ENCODE measurements around the gene MUC5B. TPM values are rescaled to one million over a fixed set of nuclear protein-coding genes. Genes with fewer than 3 reads are reported as not detected.

The MUC5B gene
- total RNA-seq, 2 donors from 2014 or later = 0.18 to 17.3 TPM

DNA sequence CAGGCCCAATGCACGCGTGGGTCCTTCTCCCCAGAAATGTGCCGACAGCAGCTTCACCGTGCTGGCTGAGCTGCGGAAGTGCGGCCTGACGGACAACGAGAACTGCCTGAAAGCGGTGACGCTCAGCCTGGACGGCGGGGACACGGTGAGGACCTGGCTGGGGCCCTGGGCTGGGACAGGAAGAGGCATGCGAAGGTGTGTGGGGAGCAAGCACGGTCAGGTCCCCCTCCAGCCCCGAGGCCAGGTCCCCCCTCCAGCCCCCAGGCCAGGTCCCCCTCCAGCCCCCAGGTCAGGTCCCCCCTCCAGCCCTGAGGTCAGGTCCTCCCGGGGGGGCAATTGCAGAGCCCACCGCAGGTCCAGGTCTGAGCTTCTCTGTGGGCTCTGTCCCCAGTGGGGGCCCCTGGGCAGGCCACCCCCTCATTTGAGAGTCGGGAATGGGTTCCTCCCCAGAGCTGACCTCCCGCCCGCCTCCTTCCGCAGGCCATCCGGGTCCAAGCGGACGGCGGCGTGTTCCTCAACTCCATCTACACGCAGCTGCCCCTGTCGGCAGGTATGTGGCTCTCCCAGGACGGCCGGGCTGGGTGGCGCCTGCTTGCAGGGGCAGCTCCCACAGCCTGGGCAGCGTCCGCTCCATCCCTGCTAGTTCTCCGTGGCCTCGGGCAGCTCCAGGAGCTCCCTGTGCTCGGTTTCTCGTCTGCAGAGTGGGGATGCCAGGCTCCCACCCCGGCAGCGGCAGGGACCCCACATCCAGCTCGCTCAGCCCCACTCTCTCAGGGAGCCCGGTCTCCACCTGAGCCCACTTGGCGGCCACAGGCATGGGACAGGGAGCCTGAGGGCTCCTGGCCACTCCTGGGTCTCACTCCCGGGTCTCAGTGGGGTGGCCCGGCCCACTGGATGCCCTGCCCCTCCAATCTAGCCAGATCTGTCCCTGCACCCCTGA is 7.9 kb downstream of the MUC5B start:
- H3K4me1 ChIP-seq (replicated peaks) = no peaks in the 10 kb centered on the region
- no peak for DNase-seq (ENCODE audit: low spot score)
- H3K27ac ChIP-seq = no peak overlapping the region
- H3K4me3 ChIP-seq = no peak overlapping the region
- no peaks in the 10 kb centered on the region for H3K36me3 ChIP-seq
- H3K27me3 ChIP-seq (replicated peaks; ENCODE audit: insufficient read depth) = peaks cover 15% of the 10 kb centered on the region
- intact Hi-C loops (cut with DNase I) = no loop called here
- H3K9me3 ChIP-seq = no peaks in the 10 kb centered on the region
- WGBS = 67% methylated on average over 44 of the region's 45 CpGs
- no peak for TF ChIP-seq POLR2A (IDR thresholded peaks at IDR 0.05)
- TF ChIP-seq POLR2AphosphoS5 (IDR thresholded peaks at IDR 0.05) = no peak
- TF ChIP-seq, protein P1, sequence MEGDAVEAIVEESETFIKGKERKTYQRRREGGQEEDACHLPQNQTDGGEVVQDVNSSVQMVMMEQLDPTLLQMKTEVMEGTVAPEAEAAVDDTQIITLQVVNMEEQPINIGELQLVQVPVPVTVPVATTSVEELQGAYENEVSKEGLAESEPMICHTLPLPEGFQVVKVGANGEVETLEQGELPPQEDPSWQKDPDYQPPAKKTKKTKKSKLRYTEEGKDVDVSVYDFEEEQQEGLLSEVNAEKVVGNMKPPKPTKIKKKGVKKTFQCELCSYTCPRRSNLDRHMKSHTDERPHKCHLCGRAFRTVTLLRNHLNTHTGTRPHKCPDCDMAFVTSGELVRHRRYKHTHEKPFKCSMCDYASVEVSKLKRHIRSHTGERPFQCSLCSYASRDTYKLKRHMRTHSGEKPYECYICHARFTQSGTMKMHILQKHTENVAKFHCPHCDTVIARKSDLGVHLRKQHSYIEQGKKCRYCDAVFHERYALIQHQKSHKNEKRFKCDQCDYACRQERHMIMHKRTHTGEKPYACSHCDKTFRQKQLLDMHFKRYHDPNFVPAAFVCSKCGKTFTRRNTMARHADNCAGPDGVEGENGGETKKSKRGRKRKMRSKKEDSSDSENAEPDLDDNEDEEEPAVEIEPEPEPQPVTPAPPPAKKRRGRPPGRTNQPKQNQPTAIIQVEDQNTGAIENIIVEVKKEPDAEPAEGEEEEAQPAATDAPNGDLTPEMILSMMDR (IDR thresholded peaks at IDR 0.05) = peak in 1 of 4 experiments; percentile 25

DNA sequence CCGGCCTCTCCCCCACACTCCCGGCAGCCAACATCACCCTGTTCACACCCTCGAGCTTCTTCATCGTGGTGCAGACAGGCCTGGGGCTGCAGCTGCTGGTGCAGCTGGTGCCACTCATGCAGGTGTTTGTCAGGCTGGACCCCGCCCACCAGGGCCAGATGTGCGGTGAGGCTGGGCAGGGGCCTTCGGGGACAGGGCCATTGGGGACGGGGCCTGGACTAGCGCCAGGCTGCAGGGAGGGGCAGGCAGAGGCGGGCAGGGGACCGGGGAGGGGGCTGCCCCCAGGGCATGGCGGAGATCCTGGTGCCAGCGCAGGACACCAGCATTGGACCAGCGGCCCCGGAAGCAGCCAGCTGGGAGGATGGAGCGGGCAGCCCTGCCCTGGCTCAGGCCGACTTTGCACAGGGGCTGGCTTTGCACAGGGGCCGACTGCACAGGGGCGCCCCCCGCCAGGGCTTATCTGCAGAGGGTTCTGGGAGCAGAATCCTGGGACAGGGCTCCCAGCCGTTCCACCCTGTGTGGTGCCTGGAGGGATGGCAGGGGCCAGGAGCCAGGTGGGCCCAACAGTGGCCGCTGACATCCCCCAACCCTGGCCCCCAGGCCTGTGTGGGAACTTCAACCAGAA is 8.6 kb downstream of the MUC5B start:
- Histone ChIP-seq H3K27me3 (replicated peaks; ENCODE audit: insufficient read depth) (peaks cover 15% of the 10 kb centered on the region), H3K36me3 (no peaks in the 10 kb centered on the region), H3K4me3 (no peak overlapping the region), H3K27ac (no peak overlapping the region), H3K4me1 (replicated peaks) (no peaks in the 10 kb centered on the region), H3K9me3 (no peaks in the 10 kb centered on the region)
- WGBS = 56% methylated on average over 19 of the region's 22 CpGs
- TF ChIP-seq, protein P1 (IDR thresholded peaks at IDR 0.05) = no peak
- TF ChIP-seq POLR2A (IDR thresholded peaks at IDR 0.05) (no peak), POLR2AphosphoS5 (IDR thresholded peaks at IDR 0.05) (no peak)
- no peak for DNase-seq (ENCODE audit: low spot score)
- intact Hi-C loops (cut with DNase I) = no loop called here

DNA sequence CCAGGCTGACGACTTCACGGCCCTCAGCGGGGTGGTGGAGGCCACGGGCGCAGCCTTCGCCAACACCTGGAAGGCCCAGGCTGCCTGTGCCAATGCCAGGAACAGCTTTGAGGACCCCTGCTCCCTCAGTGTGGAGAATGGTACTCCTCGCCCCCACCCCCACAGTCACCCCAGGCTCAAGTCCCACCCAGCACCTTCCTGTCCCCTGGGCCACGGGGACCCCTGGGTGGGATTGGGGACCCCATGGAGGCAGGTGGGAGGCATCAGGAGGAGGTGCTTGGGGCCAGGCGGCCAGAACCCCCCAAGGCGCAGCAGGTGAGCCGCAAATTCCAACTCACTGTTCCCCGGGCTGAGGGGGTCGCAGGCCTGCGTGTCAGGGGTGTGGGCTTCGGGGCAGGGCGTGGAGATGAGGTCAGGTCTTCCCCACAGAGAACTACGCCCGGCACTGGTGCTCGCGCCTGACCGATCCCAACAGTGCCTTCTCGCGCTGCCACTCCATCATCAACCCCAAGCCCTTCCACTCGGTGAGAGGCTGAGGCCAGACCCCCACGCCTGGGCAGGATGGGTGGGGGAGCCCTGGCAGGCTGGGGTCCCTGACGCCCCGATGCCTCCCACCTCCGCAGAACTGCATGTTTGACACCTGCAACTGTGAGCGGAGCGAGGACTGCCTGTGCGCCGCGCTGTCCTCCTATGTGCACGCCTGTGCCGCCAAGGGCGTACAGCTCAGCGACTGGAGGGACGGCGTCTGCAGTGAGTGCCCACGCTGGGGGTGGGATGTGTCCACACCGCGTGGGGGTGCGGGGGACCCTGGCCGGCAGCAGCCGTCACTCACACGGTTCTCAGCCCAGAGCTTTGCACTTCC is 9.4 kb downstream of the MUC5B start:
- H3K27me3 ChIP-seq (replicated peaks; ENCODE audit: insufficient read depth) = peaks cover 15% of the 10 kb centered on the region
- no peaks in the 10 kb centered on the region for H3K9me3 ChIP-seq
- no peaks in the 10 kb centered on the region for H3K4me1 ChIP-seq (replicated peaks)
- 83% methylated on average over 46 of the region's 46 CpGs for WGBS
- intact Hi-C loops (cut with DNase I) = no loop called here
- DNase-seq (ENCODE audit: low spot score) = no peak
- no peak overlapping the region for H3K4me3 ChIP-seq
- no peak overlapping the region for H3K27ac ChIP-seq
- no peak for TF ChIP-seq POLR2AphosphoS5 (IDR thresholded peaks at IDR 0.05)
- TF ChIP-seq POLR2A (IDR thresholded peaks at IDR 0.05) = no peak
- no peaks in the 10 kb centered on the region for H3K36me3 ChIP-seq

DNA sequence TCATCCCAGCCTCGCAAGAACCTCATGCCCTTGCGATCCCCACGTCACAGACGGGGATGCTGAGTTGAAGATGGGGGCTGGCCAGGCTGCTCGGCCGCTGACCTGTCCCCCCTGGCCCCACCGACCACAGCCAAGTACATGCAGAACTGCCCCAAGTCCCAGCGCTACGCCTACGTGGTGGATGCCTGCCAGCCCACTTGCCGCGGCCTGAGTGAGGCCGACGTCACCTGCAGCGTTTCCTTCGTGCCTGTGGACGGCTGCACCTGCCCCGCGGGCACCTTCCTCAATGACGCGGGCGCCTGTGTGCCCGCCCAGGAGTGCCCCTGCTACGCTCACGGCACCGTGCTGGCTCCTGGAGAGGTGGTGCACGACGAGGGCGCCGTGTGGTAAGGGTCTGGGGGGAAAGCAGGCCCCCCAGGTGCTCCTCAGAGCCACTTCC is 10.0 kb downstream of the MUC5B start:
- peaks cover 11% of the 10 kb centered on the region for H3K27me3 ChIP-seq (replicated peaks; ENCODE audit: insufficient read depth)

More for the DNA sequence above, 10.0 kb downstream of the MUC5B start:
- H3K9me3 ChIP-seq = no peaks in the 10 kb centered on the region
- no peak overlapping the region for H3K4me3 ChIP-seq
- no peaks in the 10 kb centered on the region for H3K36me3 ChIP-seq
- WGBS = 50% methylated on average over 7 of the region's 30 CpGs
- no peak overlapping the region for H3K27ac ChIP-seq
- intact Hi-C loops (cut with DNase I) = no loop called here
- no peak for DNase-seq (ENCODE audit: low spot score)
- no peak for TF ChIP-seq POLR2A (IDR thresholded peaks at IDR 0.05)
- TF ChIP-seq, protein P1 (IDR thresholded peaks at IDR 0.05) = no peak
- no peak for TF ChIP-seq POLR2AphosphoS5 (IDR thresholded peaks at IDR 0.05)
- no peaks in the 10 kb centered on the region for H3K4me1 ChIP-seq (replicated peaks)

Measured in prostate gland (tissue), 2 donors.